NCI-H1694 (cell line): ENCODE measurements around the gene ORC1.

Experiments used
- DNase-seq: peaks from one replicate; lab custom pipeline; 2025; lab: John Stamatoyannopoulos, UW

ORC1 gene

DNA sequence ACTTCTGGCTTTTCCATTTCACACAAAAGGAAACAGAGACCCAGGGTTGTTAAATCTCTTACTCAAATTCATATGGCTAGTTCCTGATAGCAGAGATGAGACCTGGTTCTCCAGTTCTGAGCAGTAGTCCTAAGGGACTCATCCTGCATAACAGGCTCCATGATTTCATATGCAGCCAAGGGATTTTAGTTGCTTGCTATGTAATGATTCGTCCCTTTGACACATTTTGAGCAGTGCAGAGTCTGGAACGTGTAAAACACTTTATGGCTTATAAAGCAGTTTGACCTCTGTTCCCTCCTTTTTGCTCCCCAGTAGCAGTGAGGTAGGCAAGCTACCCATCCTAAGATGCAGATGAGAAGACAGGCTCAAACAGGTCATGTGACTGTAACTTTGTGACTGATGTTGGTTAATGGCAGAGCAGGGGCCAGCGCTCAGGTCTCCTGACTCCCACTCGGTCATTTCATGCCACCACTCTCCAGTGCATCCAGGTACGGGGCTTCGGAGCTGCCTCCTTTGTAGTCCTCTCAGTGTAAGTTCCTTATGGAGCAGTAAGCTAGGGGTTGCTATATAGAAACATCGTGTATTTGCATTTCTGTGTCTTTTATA, 62.5 kb downstream of the ORC1 start:
- no peak for DNase-seq

GRCh38 chr1:52337439-52337838, 66.8 kb downstream of the ORC1 start:
- DNase-seq = no peak

DNA sequence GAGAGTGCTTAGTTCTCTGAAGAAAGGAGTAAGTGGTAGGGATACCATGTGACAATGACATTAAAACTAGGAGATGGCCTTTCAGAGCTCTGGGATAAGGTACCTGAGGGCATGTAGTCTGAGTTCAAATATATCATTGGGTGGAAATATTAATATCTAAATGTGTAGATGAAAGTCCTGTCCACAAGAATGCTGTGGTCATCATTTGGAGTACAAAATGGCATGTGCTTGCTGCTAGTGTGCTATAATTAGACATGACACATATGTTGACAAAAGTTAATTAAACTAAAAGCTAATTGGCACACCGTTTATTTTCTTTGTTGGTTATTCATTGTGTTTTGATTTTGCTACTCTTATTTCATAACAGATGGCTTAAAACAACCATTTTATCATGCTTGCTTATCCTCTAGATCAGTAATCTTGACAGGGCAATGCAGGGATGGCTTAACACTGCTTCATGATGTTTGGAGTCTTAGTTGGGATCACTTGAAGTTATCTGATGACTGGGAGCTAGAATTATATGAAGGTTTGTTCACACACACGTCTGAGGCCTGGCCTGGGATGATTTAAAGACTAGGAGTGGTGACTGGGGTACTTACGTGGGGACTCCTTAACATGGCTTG, 69.2 kb downstream of the ORC1 start:
- no peak for DNase-seq

GRCh38 chr1:52332411-52332810, 71.8 kb downstream of the ORC1 start:
- no peak for DNase-seq

DNA sequence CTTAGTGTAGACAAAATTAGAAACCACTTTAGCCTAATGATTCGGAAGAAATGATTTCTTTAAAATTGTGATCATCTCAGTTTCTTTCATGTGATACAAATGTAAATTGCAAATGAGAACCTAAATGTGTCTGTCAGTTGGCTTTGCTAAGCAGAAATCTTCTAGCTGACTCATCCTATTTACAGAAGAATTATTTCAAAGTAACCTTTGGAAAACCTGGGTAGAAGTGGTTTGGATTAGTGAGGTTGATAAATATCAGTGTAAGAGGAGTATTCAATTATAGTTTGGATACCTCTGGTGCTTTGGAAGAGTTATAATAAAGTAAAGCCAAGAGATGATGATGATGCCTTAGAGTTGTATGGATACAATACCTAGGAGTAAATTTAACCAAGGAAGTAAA, 75.6 kb downstream of the ORC1 start:
- no peak for DNase-seq

GRCh38 chr1:52325786-52326185, 78.4 kb downstream of the ORC1 start:
- no peak for DNase-seq

- DNase-seq = no peak
Observed at GRCh38 chr1:52323731-52324130, 80.5 kb downstream of the ORC1 start.
